ENCODE results near the gene SLC40A1. TPM values are rescaled to one million over a fixed set of nuclear protein-coding genes. Genes with fewer than 3 reads are reported as not detected.
A peak's percentile ranks its signal among the peaks of the same experiment; 100 is the strongest.

SLC40A1 gene
- total and polyA plus RNA-seq, 2 of the 13 experiments (the other 11 are each of a cell fraction or from before 2014, with no cell fraction given): 10.6 to 24.9 TPM

- TF ChIP-seq SMAD9 (CRISPR knock-in tag; IDR thresholded peaks at IDR 0.05) (no peak), MAFF (IDR thresholded peaks at IDR 0.05; ENCODE audit: low read depth, low read length) (peak; percentile 76), RXRB (CRISPR knock-in tag; IDR thresholded peaks at IDR 0.05; ENCODE audit: borderline replicate concordance) (no peak), ZNF83 (CRISPR knock-in tag; IDR thresholded peaks at IDR 0.05; ENCODE audit: borderline replicate concordance) (no peak), PHB2 (IDR thresholded peaks at IDR 0.05; ENCODE audit: partially characterized antibody) (no peak), MBNL3 (CRISPR knock-in tag; conservative IDR thresholded peaks at IDR 0.05) (no peak), ZNF451 (CRISPR knock-in tag; IDR thresholded peaks at IDR 0.05) (no peak), TGIF2 (CRISPR knock-in tag; IDR thresholded peaks at IDR 0.05) (0 out of 2 replicates have a peak, but pooled peaks have one; percentile 48), FOXP4 (CRISPR knock-in tag; IDR thresholded peaks at IDR 0.05) (0 out of 2 replicates have a peak, but pooled peaks have one; percentile 49), ARID3A (IDR thresholded peaks at IDR 0.05; ENCODE audit: low read depth, low read length) (0 out of 2 replicates have a peak, but pooled peaks have one; percentile 43), ZFP91 (CRISPR knock-in tag; IDR thresholded peaks at IDR 0.05; ENCODE audit: borderline replicate concordance) (no peak), ZBTB7B (CRISPR knock-in tag; IDR thresholded peaks at IDR 0.05) (no peak), HINFP (CRISPR knock-in tag; IDR thresholded peaks at IDR 0.05; ENCODE audit: low read depth) (no peak), ZNF362 (CRISPR knock-in tag; IDR thresholded peaks at IDR 0.05; ENCODE audit: borderline replicate concordance) (peak; percentile 50; the same call in 1 of the 2 replicates), DMTF1 (CRISPR knock-in tag; IDR thresholded peaks at IDR 0.05) (no peak), HNF1B (CRISPR knock-in tag; IDR thresholded peaks at IDR 0.05) (no peak), RNF2 (conservative IDR thresholded peaks at IDR 0.05; ENCODE audit: low read depth) (no peak)
Observed at GRCh38 chr2:189570570-189571031, 10.0 kb downstream of the SLC40A1 start (continued).
